HepG2 (cell line): ENCODE measurements around the gene TPPP2. TPM values are rescaled to one million over a fixed set of nuclear protein-coding genes. Genes with fewer than 3 reads are reported as not detected.
A peak's percentile ranks its signal among the peaks of the same experiment; 100 is the strongest.

Source experiments
- ATAC-seq: fragments of 200-7000 bp; cut with Tn5 transposase; 3 replicates; pipeline ENCODE4 v1.9.1; 2020; ENCODE audit warnings: mild to moderate bottlenecking, moderate library complexity
- BruUV-seq: library from RNA; stranded (reverse); fragments of 400-500 nt; replicated peaks from 2 replicates; lab custom pipeline; 2021; lab: Mats Ljungman, UMichigan
- CTCF ChIA-PET: fragments of 300-600 bp; formaldehyde crosslinking; extraction: SDS; loops from one replicate; lab custom pipeline; 2021; ENCODE audit warnings: low total read pairs, inconsistent platforms, low intra/inter-chr PET ratio; lab: Yijun Ruan, JAX
- POLR2A ChIA-PET: fragments of 350-600 bp; sonication (Branson Sonifier 250); formaldehyde crosslinking; loops from one replicate; lab custom pipeline; 2020; ENCODE audit warnings: antibody characterized with exemption, inconsistent platforms; lab: Yijun Ruan, JAX
- DNase-seq: peaks from one replicate; pipeline ENCODE4 v3.0.0-alpha.2; 2015; ENCODE audit warnings: low spot score
- FAIRE-seq: peaks from 3 replicates; lab custom pipeline; 2011; peaks lifted over from hg19 to GRCh38; lab: Jason Lieb, UNC
- H2AFZ ChIP-seq: one replicate; pipeline ENCODE4 v1.6.1; 2011; ENCODE audit warnings: low read length, inconsistent platforms
- H3K27ac ChIP-seq: fragments of 300-600 bp; 3 replicates; pipeline ENCODE4 v1.8.0; 2011; ENCODE audit warnings: mixed run types, mild to moderate bottlenecking, mixed read lengths, low read length, inconsistent platforms; ENCODE audit not compliant: insufficient read depth; ENCODE audit errors: extremely low read length
- H3K27me3 ChIP-seq, 2 experiments: fragments of 200-600 bp in 1 of 2; 2 replicates in 1 of 2; 3 replicates in 1 of 2; pipeline versions ENCODE4 v1.6.0 to v1.8.0; 2011; ENCODE audit warnings: low read length in 2 of 2, mild to moderate bottlenecking in 2 of 2, moderate library complexity in 2 of 2, inconsistent platforms in 1 of 2; ENCODE audit not compliant: insufficient read depth in 2 of 2, control insufficient read depth in 1 of 2
- H3K36me3 ChIP-seq, 2 experiments: fragments of 200-600 bp in 1 of 2; replicated peaks in 1 of 2; 2 replicates in 1 of 2; 3 replicates in 1 of 2; pipeline versions ENCODE4 v1.5.1 to v1.8.0; 2011; ENCODE audit warnings: low read length in 2 of 2, inconsistent platforms in 1 of 2; ENCODE audit not compliant: insufficient read depth in 2 of 2, control insufficient read depth in 1 of 2
- H3K4me1 ChIP-seq: 2 replicates; pipeline ENCODE4 v1.5.1; 2012; ENCODE audit warnings: low read length, inconsistent platforms; ENCODE audit not compliant: insufficient read depth
- H3K4me2 ChIP-seq: 2 replicates; pipeline ENCODE4 v1.6.0; 2011; ENCODE audit warnings: low read depth, low read length, inconsistent platforms
- H3K4me3 ChIP-seq, 3 experiments: fragments of 200-600 bp in 1 of 3; sonication (generic), shearing (Covaris generic) in 1 of 3; replicated peaks in 1 of 3; 2 replicates each; pipeline ENCODE4 v1.5.1; 2011 to 2016; ENCODE audit warnings: low read length in 3 of 3, inconsistent platforms in 2 of 3, low read depth in 2 of 3, mild to moderate bottlenecking in 2 of 3, control low read depth in 1 of 3, mixed read lengths in 1 of 3; ENCODE audit not compliant: insufficient read depth in 1 of 3
- H3K79me2 ChIP-seq: one replicate; pipeline ENCODE4 v1.6.1; 2011; ENCODE audit warnings: low read length, inconsistent platforms; ENCODE audit not compliant: insufficient read depth
- H3K9ac ChIP-seq: 2 replicates; pipeline ENCODE4 v1.6.0; 2011; ENCODE audit warnings: mild to moderate bottlenecking, low read depth, low read length, inconsistent platforms; ENCODE audit not compliant: insufficient read depth
- H3K9me3 ChIP-seq: 2 replicates; pipeline ENCODE4 v1.5.1; 2012; ENCODE audit warnings: mild to moderate bottlenecking, low read length
- H4K20me1 ChIP-seq: 2 replicates; pipeline ENCODE4 v1.6.0; 2011; ENCODE audit warnings: inconsistent platforms, mild to moderate bottlenecking, low read length, moderate library complexity; ENCODE audit not compliant: insufficient read depth
- ATF4 ChIP-seq, 2 experiments: fragments of 450-650 bp in 1 of 2; sonication (generic) in 1 of 2; formaldehyde crosslinking; IDR thresholded peaks; 2 replicates each; pipeline versions ENCODE4 v1.5.0 to v1.8.0; 2020 to 2022; ENCODE audit warnings: mild to moderate bottlenecking in 1 of 2, missing genetic modification reagents in 1 of 2
- ATM ChIP-seq: fragments of 450-650 bp; IDR thresholded peaks from 2 replicates; pipeline ENCODE4 v1.7.1; 2017; ENCODE audit warnings: mild to moderate bottlenecking, borderline replicate concordance
- HNRNPK ChIP-seq: fragments of 200-400 bp; formaldehyde crosslinking; IDR thresholded peaks from 2 replicates; pipeline ENCODE4 v1.6.1; 2018; ENCODE audit warnings: low read length, low read depth, moderate library complexity, mild to moderate bottlenecking; ENCODE audit not compliant: poor library complexity, severe bottlenecking
- IKZF5 ChIP-seq: IDR thresholded peaks from 2 replicates; pipeline ENCODE4 v1.6.1; 2018; ENCODE audit warnings: missing genetic modification reagents, mild to moderate bottlenecking, missing compliant biosample characterization
- ISX ChIP-seq: sonication (generic); formaldehyde crosslinking; conservative IDR thresholded peaks from 2 replicates; pipeline ENCODE4 v1.5.0; 2020; ENCODE audit warnings: missing genetic modification reagents
- MBNL3 ChIP-seq: fragments of 250-450 bp; sonication (Bioruptor Pico); conservative IDR thresholded peaks from 2 replicates; pipeline ENCODE4 v1.8.0; 2022; ENCODE audit warnings: mild to moderate bottlenecking, inconsistent platforms
- MXI1 ChIP-seq: IDR thresholded peaks from 3 replicates; pipeline ENCODE4 v1.6.1; 2012; ENCODE audit warnings: low read depth, low read length, inconsistent platforms, borderline replicate concordance
- PBX3 ChIP-seq: sonication (generic); formaldehyde crosslinking; IDR thresholded peaks from 2 replicates; pipeline ENCODE4 v1.8.1; 2023; ENCODE audit warnings: missing genetic modification reagents, inconsistent platforms, borderline replicate concordance
- TBP ChIP-seq: sonication (generic); formaldehyde crosslinking; IDR thresholded peaks from 2 replicates; pipeline ENCODE4 v1.5.0; 2020; ENCODE audit warnings: missing genetic modification reagents
- TCF7 ChIP-seq: sonication (generic); IDR thresholded peaks from 2 replicates; pipeline ENCODE4 v1.6.1; 2016; ENCODE audit warnings: antibody characterized with exemption, low read depth
- ZFP82 ChIP-seq: sonication (generic); formaldehyde crosslinking; IDR thresholded peaks from 2 replicates; pipeline ENCODE4 v1.5.1; 2020; ENCODE audit warnings: mild to moderate bottlenecking, missing genetic modification reagents, borderline replicate concordance
- ZNF18 ChIP-seq: sonication (generic); formaldehyde crosslinking; IDR thresholded peaks from 2 replicates; pipeline ENCODE4 v1.8.0; 2022; ENCODE audit warnings: mild to moderate bottlenecking, missing genetic modification reagents; ENCODE audit not compliant: insufficient replicate concordance
- ZNF235 ChIP-seq: sonication (generic); formaldehyde crosslinking; IDR thresholded peaks from 2 replicates; pipeline ENCODE4 v1.8.1; 2023; ENCODE audit warnings: mild to moderate bottlenecking, missing genetic modification reagents, borderline replicate concordance
- ZNF747 ChIP-seq: sonication (generic); formaldehyde crosslinking; IDR thresholded peaks from 2 replicates; pipeline ENCODE4 v1.8.1; 2023; ENCODE audit warnings: missing genetic modification reagents, mild to moderate bottlenecking, borderline replicate concordance
- ZNF766 ChIP-seq: sonication (generic); formaldehyde crosslinking; IDR thresholded peaks from 2 replicates; pipeline ENCODE4 v1.5.0; 2020; ENCODE audit warnings: missing genetic modification reagents, borderline replicate concordance
- ZSCAN31 ChIP-seq: sonication (generic); formaldehyde crosslinking; IDR thresholded peaks from 2 replicates; pipeline ENCODE4 v1.5.0; 2020; ENCODE audit warnings: low read depth, mild to moderate bottlenecking, missing genetic modification reagents
- WGBS: methylation state at CpG from one replicate; pipeline ENCODE4 v1.1.6; 2017; ENCODE audit warnings: low lambda C conversion rate; 5-methylcytosine and 5-hydroxymethylcytosine counted together
- in situ Hi-C: cut with HindIII; loops from 2 replicates; pipeline ENCODE4 v1.10.0; 2017; ENCODE audit warnings: low pct_unique_long_range_greater_than_20kb; ENCODE audit not compliant: extremely low pct_ligation_motif_present
- intact Hi-C: fragments of 100-400 bp; cut with micrococcal nuclease; formaldehyde crosslinking; loops from one replicate; pipeline ENCODE4 v1.10.0; 2022; ENCODE audit not compliant: unreplicated experiment
- polyA plus RNA-seq, 8 experiments: library from polyadenylated mRNA; depleted of rRNA in 3 of 8; stranded (reverse) in 7 of 8; unstranded in 1 of 8; fragments of >200 nt; fragmentation: Illumina TruSeq in 4 of 8; extraction: Trizol in 4 of 8; gene quantifications; 2 replicates each; pipeline versions ENCODE4 v1.2.1 to v1.2.3, GENCODE V29; 2011 to 2016; ENCODE audit warnings: low read depth in 4 of 8, missing spikeins in 1 of 8, mixed read lengths in 1 of 8; ENCODE audit not compliant: insufficient read depth in 1 of 8
- total RNA-seq, 5 experiments: library from RNA; depleted of rRNA; stranded (reverse); fragments of >200 nt; fragmentation: Illumina TruSeq; extraction: Trizol; gene quantifications; 2 replicates each; pipeline ENCODE4 v1.2.3, GENCODE V29; 2016; ENCODE audit warnings: low read depth in 1 of 5

TPPP2 gene
- total and polyA plus RNA-seq, 2 of the 13 experiments (the other 11 are each of a cell fraction or from before 2014, with no cell fraction given): 0.58 to 4.2 TPM

- 10% methylated on average over 17 of the region's 17 CpGs for WGBS
- peak overlapping the region; percentile 96 for H3K9ac ChIP-seq
- CTCF ChIA-PET: interaction anchor here (0.9 kb wide), 1 partner anchor 16 kb away, joined by 4 read pairs; no protein-coding TSS in a partner anchor
- TF ChIP-seq ZNF18: no peak
- TF ChIP-seq PBX3: no peak
- no peak for TF ChIP-seq ZFP82 (CRISPR knock-in tag)
- no peak for TF ChIP-seq IKZF5 (CRISPR knock-in tag)
- no peak for TF ChIP-seq ZNF747
- TF ChIP-seq ATF4 (CRISPR knock-in tag; IDR thresholded peaks at IDR 0.05): no peak
- no peak for TF ChIP-seq HNRNPK
- no peak for TF ChIP-seq ZNF235 (CRISPR knock-in tag)
- TF ChIP-seq ATM: no peak
- TF ChIP-seq MBNL3 (CRISPR knock-in tag): no peak
- TF ChIP-seq ZNF766 (CRISPR knock-in tag): no peak
- 0 out of 2 replicates have a peak, but pooled peaks have one; percentile 66 for TF ChIP-seq ZSCAN31 (CRISPR knock-in tag)
- no peak for TF ChIP-seq TBP
- TF ChIP-seq MXI1: 0 out of 3 replicates have a peak, but pooled peaks have one; percentile 6
- TF ChIP-seq TCF7: no peak; the same call in 1 of the 2 replicates
- no peak for TF ChIP-seq ISX (CRISPR knock-in tag)
These were observed 6.0 kb upstream of the TPPP2 start for GRCh38 chr14:21023817-21024584.

More at GRCh38 chr14:21023817-21024584, 6.0 kb upstream of the TPPP2 start:
- FAIRE-seq: peak; percentile 81
- Histone ChIP-seq H2AFZ (no peak overlapping the region), H4K20me1 (no peaks in the 10 kb centered on the region), H3K4me3 (peak overlapping the region; percentile 65 to 96 (median 94)), H3K4me2 (peak overlapping the region; percentile 92), H3K9me3 (no peaks in the 10 kb centered on the region), H3K79me2 (peaks cover 13% of the 10 kb centered on the region), H3K27me3 (no peaks in the 10 kb centered on the region; a peak in 1 of 5 replicates), H3K27ac (peak overlapping the region; percentile 83), H3K36me3 (peaks cover 22 to 29% of the 10 kb centered on the region in 2 experiments), H3K4me1 (peaks cover 57% of the 10 kb centered on the region)
- POLR2A ChIA-PET: interaction anchor here (0.7 to 3.0 kb wide), 14 partner anchors 9 to 80 kb away, joined by 3 to 26 read pairs (median 4); partner anchors contain the start of gene ARHGEF40
- DNase-seq: peak; percentile 59
- intact Hi-C loops (no loop called here), in situ Hi-C loops (no loop called here)
- no TSS peak for BruUV-seq
- peak; percentile 73 for ATAC-seq
